ENCODE data around the gene FAM25A.
"Not testable (repeated sequence)": the region's sequence is repeated elsewhere in the genome, so short reads cannot be mapped to it uniquely, and the experiment has no call there.

FAM25A gene

DNA sequence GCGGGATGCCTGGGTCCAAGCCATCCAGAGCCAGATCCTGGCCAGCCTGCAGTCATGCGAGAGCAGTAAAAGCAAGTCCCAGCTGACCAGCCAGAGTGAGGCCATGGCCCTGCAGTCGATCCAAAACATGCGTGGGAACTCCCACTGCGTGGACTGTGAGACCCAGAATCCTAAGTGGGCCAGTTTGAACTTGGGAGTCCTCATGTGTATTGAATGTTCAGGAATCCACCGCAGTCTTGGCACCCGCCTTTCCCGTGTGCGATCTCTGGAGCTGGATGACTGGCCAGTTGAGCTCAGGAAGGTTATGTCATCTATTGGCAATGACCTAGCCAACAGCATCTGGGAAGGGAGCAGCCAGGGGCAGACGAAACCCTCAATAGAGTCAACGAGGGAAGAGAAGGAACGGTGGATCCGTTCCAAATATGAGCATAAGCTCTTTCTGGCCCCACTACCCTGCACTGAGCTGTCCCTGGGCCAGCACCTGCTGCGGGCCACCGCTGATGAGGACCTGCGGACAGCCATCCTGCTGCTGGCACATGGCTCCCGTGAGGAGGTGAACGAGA, 10.9 kb upstream of the FAM25A start:
- DNase-seq (ENCODE audit: low spot score); FAIRE-seq: not testable (repeated sequence)

- not testable (repeated sequence) for DNase-seq (ENCODE audit: low spot score); FAIRE-seq
Observed at GRCh38 chr10:87013528-87013927, 6.6 kb upstream of the FAM25A start.

DNA sequence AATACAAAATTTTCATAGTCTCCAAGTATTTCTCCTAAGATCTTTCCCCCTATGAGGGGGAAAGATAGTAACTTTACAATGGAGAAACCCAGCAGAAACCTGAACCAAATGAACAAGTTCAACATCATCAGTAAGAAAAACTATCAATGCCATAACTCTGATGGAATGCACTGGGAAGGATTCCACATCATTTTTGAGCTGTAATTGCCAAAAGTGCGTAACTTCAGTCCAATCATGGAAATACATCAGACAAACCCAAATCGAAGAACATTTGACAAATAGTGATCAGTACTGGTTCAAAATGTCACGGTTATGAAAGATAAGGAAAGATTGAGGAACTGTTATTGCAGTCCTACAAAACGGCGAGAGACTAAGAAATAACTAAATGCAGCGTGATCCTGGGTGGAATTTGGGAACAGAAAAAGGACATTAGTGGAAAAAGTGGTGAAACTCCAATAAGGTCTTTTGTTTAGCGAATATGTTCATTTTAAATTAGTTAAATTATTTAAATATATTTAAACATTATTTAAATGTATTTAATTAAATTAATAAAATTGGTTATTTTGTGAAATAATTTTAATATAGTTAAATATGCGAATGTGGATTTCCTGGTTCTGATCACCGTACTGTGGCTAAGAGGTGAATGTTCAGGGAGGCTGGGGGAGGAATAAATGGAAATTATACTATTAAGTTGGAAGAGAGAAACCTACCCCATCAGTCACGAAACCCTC, 4.9 kb upstream of the FAM25A start:
- FAIRE-seq; DNase-seq (ENCODE audit: low spot score): not testable (repeated sequence)

DNA sequence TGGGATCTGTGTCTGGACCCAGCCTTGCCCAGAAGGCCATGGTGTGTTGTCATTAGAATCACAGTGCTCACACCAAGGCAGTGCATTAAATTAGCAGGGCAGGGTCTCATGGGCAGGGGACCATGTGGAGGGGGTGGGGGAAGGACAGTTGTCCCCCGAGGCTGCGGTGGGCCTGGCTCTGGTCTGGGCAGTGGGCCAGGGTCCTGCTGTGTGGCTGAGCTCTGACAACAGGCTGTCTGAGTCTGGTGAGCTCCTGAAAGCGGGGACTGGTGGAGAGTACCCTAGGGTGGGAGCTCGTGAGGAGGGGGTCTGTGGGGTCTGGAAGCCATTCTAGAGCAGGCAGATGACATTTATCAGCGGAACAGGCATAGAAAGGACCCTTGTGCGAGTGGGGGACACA, 2.0 kb upstream of the FAM25A start:
- not testable (repeated sequence) for DNase-seq (ENCODE audit: low spot score); FAIRE-seq

GRCh38 chr10:87019066-87019465, 1.0 kb upstream of the FAM25A start:
- not testable (repeated sequence) for DNase-seq (ENCODE audit: low spot score); FAIRE-seq

GRCh38 chr10:87019504-87019903, 590 bp upstream of the FAM25A start:
- not testable (repeated sequence) for FAIRE-seq

DNA sequence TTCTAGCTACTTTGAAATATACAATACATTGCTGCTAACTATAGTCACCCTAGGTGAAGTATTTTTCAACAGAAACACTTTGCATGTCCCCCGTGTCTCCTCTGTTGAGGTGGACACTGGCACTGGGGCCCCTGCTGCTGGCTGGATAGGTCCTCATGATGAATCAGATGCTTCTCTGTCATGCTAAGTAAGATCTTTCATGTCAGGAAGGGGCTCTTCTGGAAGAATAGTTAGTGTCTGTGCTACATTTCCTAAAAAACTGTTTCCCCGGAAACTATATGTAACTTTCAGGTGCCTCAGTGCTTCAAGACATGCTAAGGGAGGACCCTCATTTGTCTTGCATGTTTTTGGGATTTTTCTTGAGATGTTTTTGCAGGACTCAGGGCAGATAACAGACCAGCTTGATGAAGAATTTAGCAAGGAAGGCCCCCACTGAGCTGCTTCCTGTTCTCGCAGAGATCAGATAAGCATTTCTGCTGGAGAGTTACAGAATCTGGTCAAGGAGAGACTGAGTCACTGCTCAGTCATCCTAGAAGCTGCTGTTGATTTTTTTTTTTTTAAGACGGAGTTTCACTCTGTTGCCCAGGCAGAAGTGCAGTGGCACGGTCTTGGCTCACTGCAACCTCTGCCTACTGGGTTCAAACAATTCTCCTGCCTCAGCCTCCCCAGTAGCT, 5.3 kb downstream of the FAM25A start:
- FAIRE-seq, result not testable (repeated sequence)

More at GRCh38 chr10:87019504-87019903, 590 bp upstream of the FAM25A start:
- not testable (repeated sequence) for DNase-seq (ENCODE audit: low spot score)

DNA sequence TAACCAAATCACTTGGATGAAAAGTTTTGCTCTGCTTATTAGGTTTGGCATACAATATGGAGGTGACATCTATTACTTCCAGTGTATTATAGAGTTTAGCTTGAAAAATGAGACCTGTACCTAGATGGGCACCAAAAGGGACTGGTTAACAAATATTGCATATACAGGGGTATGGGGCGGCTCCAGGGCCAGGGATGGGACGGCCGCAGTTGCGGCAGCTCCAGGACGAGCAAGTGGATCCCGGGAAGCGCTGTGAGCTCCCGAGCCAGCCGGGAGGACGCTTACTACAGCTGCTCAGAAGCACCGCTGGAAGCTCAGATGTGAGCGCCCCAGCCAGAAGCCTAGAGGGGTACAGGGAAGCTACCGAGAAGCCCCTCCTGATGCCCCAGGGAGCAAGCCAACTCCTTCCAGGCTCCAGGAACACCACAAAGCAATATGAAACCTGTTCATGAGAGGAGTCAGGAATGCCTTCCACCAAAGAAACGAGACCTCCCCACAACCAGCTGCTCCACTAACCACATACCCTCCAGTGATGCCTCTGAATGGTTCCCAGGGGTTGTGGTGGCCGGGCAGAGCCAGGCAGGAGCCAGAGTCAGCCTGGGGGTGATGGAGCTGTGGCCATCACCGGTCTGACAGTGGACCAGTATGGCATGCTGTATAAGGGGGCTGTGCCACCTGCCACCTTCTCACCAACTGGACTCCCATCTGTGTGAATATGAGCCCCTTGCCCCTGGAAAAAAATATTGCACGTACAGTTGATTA, 6.8 kb downstream of the FAM25A start:
- not testable (repeated sequence) for FAIRE-seq; DNase-seq (ENCODE audit: low spot score)

More for the DNA sequence above, 5.3 kb downstream of the FAM25A start:
- not testable (repeated sequence) for DNase-seq (ENCODE audit: low spot score)

DNA sequence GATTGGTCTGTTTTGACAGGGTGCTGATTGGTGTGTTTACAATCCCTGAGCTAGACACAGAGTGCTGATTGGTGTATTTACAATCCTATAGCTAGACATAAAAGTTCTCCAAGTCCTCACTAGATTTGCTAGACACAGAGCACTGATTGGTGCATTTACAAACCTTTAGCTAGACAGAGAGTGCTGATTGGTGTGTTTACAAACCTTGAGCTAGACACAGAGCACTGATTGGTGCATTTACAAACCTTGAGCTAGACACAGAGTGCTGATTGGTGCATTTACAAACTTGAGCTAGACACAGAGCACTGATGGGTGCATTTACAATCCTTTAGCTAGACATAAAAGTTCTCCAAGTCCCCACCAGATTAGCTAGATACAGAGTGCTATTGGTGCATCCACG, 10.3 kb downstream of the FAM25A start:
- FAIRE-seq; DNase-seq (ENCODE audit: low spot score): not testable (repeated sequence)

DNA sequence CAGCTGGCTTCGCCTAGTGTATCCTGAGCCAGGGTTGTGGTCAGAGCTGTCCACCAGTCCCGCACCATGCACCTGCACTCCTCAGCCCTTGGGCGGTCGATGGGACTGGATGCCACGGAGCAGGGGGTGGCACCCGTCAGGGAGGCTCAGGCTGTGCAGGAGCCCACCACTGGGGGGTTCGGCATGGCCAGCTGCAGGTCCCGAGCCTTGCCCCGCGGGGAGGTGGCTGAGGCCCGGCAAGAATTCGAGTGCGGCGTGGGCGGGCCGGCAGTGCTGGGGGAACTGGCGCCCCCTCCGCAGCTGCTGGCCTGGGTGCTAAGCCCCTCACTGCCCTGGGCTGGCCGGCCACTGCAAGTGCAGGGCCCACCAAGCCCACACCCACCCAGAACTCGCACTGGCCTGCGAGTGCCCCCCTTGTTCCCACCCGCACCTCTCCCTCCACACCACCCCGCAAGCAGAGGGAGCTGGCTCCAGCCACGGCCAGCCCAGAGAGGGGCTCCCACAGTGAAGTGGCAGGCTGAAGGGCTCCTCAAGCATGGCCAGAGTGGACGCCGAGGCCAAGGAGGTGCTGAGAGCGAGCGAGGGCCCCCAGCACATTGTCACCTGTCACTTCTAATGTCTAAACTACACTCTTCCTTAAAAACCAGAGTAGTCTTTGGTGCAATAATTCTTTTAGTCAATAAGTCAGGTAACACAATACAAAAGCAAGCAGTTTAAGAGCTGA, 11.0 kb downstream of the FAM25A start:
- FAIRE-seq (no peak), DNase-seq (ENCODE audit: low spot score) (no peak)

DNA sequence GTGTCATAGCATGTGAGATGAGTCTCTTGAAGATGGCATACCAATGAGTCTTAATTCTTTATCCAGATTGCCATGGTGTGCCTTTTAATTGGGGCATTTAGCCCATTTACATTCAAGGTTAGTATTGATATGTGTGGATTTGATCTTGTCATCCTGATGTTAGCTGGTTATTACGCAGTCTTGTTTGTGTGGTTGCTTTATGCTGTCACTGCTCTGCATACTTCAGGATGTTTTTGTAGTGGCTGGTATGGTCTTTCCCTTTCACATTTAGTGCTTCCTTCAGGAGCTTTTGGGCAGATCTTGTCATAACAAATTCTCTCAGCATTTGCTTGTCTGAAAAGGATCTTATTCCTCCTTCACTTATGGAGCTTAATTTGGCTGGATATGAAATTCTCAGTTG, 16.5 kb downstream of the FAM25A start:
- FAIRE-seq, result no peak

DNA sequence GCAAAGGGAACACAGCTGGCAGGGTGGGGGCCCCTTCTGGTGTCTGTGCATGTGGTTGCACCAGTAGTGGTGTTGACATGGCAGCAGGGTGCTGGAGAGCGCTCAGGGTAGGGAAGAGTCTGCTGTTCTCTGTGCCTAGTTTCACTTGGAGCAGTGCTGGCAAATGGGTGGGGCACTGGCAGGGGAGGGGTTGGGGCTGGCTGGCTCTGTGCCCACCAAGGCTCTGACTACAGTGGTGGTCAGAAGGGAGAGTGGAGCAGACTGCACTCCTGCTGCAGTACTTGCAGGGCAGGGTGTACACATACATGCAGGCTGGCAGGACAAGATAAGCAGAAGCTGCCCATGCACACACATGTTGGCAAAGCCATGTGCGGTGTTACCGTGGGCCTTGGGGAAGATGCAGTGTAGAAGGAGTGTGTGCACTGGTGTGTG, 18.2 kb downstream of the FAM25A start:
- FAIRE-seq (no peak), DNase-seq (ENCODE audit: low spot score) (no peak)

More for the DNA sequence above, 16.5 kb downstream of the FAM25A start:
- DNase-seq (ENCODE audit: low spot score), result no peak

DNA sequence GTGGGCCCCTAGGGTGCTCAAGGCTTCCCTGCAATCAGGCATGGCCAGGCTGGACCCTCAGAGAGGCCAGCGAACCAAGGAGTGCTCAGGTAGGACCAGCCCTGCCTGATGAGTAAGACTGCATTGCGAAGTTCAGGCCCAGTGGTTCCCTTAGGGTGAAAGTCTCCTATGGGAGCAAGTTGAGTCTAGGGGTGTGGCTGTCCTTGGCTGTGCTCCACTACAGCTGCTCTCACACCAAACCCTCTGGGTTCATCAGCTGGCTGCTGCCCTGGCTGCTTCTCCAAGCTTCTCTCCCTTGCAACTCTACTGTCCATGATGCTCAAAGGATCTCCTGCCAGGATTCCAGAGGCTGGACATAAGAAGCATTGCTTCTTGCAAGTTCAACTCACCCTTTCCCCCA, 18.7 kb downstream of the FAM25A start:
- FAIRE-seq, result no peak

DNA sequence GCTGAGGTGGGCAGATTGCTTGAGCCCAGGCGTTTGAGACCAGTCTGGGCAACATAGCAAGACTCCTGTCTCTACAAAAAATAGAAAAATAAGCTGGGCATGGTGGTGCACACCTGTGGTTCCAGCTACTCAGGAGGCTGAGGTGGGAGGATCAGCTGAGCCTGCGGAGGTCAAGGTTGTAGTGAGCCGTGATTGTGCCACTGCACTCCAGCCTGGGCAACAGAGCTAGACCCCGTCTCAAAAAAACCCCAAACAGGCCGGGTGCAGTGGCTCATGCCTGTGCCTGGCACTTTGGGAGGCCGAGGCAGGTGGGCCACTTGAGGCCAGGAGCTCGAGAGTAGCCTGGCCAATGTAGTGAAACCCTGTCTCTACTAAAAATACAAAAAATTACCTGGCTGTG, 23.5 kb downstream of the FAM25A start:
- not testable (repeated sequence) for DNase-seq (ENCODE audit: low spot score); FAIRE-seq

More for the DNA sequence above, 18.7 kb downstream of the FAM25A start:
- DNase-seq (ENCODE audit: low spot score), result no peak

- no peak for DNase-seq (ENCODE audit: low spot score)
- FAIRE-seq, result no peak
Observed at GRCh38 chr10:87045434-87045938, 25.4 kb downstream of the FAM25A start.

GRCh38 chr10:87053111-87053510, 33.0 kb downstream of the FAM25A start:
- DNase-seq (ENCODE audit: low spot score) (no peak), FAIRE-seq (no peak)

DNA sequence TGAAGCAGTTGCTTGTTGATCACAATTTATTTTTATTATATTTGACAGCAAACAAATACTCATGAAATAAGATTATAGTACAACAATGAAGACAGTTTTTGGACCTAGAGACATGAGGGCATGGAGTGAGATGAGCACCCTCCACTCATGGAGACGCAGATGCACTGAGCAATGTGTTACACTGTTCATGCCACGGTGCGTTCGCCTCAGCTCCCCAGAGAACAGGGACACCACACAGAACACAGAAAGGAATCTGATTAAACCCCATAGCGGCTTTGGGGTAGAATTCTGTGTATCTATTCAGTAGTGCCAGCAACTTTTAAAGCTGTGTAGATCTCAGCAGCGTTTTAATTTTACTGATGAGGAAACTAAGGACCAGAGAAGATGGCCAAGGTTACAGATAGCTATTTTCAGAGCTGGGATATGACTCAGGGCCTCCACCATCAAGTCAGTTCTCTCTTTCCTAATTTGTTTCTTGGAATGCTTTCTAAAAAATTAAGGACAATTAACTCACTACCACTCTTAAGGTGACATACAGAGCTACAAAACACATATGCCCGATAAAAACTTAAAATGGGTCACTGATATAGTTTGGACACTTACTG, 33.6 kb downstream of the FAM25A start:
- no peak for FAIRE-seq
- no peak for DNase-seq (ENCODE audit: low spot score)

DNA sequence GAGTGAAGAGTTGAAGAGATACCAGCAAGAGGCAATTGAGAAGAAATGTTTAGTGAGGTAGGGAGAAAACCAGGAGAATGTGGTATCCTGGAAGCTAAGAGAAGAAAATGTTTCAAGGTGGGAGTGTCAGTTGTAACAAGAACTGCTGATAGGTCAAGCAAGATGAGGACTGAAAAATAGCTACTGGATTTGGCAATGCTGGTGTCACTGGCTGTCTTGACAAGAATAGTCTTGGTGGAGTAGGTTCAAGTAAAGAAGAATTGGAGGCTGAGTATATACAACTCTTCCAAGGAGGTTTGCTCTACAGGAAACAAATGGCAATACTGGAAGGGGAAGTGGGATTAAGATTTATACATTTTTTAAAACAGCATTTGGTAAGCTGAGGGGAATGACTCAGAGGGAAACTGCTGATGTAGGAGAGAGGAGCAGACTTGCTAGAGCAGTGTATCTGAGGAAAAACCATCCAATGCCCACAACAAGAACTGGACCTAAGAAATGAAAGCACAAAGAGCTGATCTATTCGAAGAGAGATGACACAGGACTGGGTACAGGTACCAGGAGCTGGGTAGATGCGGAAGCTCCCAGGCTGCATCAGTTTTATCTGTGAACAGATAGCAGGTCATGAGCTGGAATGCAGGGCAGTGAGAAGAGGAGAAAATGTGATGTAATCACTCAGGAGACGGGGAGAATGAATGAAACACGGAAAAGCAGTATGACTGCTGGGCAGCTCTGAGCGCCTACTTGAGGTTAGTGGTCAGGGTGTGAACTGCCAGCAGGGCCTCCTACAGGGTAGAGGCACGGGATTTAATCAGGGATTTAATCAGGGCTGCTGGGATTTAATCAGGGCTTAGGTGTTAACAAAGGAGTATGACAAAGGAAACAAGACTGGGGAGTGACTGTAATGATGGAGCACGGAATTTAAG, 34.5 kb downstream of the FAM25A start:
- no peak for FAIRE-seq
- no peak for DNase-seq (ENCODE audit: low spot score)

DNA sequence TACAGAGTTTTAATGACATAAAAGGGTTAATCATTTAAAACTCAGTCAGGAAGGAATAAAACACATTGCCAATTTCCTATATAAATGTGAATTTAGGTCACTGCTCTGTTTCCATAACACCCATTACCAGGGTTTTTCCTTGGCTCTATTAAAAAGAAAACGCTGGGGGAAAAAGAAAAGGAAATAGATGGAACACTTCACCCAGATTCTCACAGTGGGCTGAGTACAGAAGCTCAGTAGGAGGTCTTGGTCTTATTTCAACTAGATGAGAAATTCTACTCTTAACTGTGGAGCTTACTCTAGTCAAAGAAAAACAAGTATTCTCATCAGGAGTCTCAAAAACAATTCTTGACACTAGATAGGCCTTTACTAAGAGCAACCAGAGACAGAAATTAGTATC, 38.1 kb downstream of the FAM25A start:
- no peak for FAIRE-seq
- DNase-seq (ENCODE audit: low spot score), result no peak

All from urothelium cell line (cell line).